ENCODE results near the gene BID.

Gene BID

DNA sequence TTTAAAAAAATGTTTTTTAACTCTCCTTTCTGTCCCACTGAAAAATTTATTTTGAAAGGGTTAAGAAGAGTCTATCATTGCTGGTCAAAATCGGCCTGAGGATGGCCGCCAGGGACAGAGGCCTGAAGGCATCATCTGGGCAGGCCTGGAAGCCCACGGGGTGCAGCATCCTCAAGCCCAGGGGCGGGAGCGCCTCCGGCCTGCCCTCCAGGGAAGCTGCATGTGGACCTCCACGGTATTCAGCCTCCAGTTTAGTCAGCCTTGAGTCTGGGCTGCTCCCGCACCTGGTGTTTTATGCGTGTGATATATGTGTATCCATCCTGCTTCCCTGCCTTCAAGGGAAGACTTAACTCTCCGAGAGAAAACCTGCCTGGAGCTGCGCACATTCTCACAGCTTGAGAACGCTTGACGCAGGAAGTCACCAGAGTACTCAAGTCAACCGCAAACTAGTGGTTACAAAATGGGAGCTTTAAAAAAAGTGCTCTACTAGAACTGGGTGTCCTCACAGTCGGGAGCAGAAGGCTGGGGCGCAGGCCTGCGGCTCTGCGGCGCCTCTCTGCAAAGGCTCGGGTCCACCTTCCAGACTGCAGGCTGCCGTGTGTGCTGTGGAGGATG lies 13.6 kb upstream of the BID start:
- TF ChIP-seq, protein P1, sequence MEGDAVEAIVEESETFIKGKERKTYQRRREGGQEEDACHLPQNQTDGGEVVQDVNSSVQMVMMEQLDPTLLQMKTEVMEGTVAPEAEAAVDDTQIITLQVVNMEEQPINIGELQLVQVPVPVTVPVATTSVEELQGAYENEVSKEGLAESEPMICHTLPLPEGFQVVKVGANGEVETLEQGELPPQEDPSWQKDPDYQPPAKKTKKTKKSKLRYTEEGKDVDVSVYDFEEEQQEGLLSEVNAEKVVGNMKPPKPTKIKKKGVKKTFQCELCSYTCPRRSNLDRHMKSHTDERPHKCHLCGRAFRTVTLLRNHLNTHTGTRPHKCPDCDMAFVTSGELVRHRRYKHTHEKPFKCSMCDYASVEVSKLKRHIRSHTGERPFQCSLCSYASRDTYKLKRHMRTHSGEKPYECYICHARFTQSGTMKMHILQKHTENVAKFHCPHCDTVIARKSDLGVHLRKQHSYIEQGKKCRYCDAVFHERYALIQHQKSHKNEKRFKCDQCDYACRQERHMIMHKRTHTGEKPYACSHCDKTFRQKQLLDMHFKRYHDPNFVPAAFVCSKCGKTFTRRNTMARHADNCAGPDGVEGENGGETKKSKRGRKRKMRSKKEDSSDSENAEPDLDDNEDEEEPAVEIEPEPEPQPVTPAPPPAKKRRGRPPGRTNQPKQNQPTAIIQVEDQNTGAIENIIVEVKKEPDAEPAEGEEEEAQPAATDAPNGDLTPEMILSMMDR (IDR thresholded peaks at IDR 0.05; ENCODE audit: insufficient read depth, low read depth, low read length, missing control alignments) = no peak
- no peak overlapping the region for H3K4me3 ChIP-seq (ENCODE audit: low read length)
- DNase-seq (ENCODE audit: low read depth) = no peak

DNA sequence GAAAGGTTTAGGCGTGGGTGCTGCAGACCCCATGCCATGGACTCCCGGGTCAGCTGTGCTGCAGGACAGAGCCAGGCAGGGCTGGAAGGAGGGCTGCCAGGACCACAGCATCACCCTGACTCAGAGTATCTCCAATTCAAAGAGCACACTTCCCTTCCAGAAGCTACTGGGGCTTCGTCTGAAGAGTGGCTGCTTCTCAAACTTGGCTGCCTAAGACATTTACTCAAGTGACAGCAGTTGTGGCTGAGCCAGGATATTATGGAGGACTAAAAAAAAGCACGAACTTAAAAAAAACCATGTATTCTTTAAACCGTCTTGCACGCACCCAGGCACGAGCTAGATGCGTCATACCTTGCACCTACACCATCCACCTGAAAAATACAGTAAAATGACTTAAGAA lies 13.0 kb upstream of the BID start:
- no peak for DNase-seq (ENCODE audit: low read depth)
- H3K4me3 ChIP-seq (ENCODE audit: low read length) = no peak overlapping the region
- TF ChIP-seq, protein P1 (IDR thresholded peaks at IDR 0.05; ENCODE audit: insufficient read depth, low read depth, low read length, missing control alignments) = no peak

DNA sequence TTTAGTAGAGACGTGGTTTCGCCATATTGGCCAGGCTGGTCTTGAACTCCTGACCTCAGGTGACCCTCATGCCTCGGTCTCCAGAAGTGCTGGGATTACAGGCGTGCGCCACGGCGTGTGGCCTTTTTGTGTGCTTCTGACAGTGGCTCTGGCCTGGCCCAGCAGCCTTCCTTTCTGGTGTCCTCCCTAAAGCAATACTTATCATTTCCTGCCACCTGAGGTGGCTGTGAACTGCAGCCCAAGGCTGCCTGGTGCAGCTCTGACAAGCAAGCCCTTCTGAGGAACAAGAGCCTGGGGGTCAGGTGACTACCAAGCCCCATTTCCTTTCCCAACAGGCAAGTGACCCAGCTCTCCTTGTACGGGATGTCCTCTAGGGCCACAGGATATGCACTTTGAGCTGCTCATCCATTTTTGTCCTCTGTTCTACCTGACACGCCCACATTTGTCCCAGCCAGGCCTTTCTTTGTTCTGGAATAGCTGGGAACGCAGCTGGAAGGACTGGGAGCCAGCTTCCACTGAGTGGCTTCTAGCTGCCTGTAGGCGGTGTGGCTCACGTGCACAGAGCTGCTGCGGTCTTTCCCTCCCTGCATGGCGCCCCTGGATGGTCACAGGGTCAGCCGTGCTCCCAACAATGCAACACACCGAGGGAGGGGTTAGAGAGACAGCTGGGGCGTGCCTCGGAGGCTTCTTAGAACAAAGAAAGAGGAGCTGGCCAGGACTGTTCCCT lies 12.3 kb upstream of the BID start:
- peak; percentile 15 for DNase-seq (ENCODE audit: low read depth)
- H3K4me3 ChIP-seq (ENCODE audit: low read length) = no peak overlapping the region
- TF ChIP-seq, protein P1 (IDR thresholded peaks at IDR 0.05; ENCODE audit: insufficient read depth, low read depth, low read length, missing control alignments) = peak; percentile 18

DNA sequence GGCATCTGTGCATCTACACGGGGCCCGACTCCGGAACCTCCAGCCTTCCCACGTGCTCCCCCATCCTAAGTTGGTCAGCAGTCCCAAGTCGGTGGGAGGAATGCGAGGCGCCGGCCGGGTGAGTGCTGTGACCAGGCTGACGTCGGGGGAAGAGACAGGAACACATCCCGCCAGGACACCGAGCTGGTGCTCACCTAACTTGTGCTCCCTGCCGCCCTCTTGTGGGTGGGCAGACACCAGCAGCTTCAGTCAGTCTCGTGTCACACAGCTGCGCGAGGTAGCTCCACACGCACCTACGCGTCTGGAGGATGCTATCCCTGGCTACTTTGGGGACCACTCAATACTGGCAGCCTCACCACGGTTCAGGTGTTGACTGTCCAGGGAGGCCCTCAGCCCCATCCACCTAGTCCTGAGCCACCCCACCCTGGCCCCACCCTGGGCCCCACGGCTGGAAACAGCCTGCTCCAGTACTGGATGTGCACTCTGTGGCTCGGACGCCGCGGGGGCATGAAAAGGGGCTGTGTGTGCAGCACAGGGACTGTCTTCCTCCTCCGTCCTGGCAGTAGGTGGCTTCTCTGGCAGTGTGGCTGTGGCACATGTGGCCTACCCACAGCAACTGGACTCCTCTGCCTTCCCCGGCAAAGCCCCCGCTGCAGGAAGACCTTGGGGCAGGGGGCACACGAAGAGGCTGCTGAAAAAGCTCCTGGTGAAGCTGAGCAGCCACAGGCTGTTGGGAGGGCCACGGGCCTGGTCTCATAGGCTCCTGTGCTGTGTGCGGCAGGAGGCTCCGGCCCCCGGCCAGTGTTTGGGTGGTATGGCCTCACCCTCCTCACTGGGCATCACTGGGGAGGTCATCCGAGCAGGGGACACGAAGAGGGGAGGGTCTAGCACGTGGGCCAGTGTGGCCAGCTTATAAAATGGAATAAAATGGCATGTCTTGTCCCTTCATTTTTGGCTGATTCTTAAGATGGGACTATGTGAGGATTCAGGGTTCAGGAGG lies 11.2 kb upstream of the BID start:
- peak; percentile 68 for DNase-seq (ENCODE audit: low read depth)
- TF ChIP-seq, protein P1 (IDR thresholded peaks at IDR 0.05; ENCODE audit: insufficient read depth, low read depth, low read length, missing control alignments) = peak; percentile 73
- no peak overlapping the region for H3K4me3 ChIP-seq (ENCODE audit: low read length)

DNA sequence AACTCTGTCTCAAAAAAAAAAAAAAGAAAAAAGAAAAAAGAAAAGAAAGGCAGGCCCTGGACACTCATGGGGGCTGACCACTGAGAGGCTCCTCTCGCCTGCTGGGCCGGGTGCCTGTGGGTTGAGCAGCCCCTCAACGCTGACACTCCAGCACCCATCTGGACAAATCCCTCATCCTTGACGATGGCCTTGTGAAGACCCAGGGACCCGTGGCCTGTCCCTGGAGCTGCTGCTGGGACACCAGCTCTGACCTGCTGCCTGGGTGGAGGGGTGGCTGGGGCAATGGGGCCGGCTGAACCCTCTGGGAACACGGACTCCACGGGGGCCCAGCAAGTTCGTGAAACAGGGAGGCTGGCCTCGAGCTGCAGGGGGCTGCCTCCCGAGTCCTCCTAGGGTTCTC lies 10.5 kb upstream of the BID start:
- TF ChIP-seq, protein P1 (IDR thresholded peaks at IDR 0.05; ENCODE audit: insufficient read depth, low read depth, low read length, missing control alignments) = no peak
- DNase-seq (ENCODE audit: low read depth) = no peak
- no peak overlapping the region for H3K4me3 ChIP-seq (ENCODE audit: low read length)

DNA sequence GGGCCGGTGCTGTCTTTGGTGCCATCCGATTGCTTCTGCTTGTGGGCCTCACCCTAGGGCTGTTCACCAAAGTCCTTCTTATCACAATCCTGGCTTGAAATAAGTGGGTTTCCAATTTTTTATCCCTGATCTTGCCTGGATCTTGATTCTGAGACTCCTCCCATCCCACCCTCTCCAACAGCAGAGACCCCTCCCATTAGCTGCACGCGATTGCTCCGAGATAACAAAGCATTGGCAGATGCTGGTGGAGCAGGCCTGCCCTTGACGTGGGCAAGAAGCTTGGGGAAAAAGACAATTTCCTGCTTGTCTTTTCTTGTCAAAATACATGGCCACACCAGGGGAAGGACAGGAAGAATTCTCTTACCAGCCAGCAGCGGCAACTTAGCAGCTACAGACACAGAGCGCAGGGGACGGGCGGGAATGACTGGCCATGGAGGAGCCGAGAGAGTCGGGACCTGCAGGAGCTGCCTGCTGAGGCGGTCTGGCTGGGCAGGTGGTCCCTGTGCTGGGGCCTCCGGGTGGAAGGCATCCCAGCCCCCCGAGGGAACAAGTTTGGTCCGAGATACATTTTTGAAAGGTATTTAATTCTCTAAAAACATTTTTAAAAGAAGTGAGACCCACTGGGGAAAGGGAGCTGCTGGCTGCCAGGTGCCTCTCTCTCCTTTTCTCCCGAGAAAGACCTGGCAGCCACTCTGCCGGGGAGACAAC lies 9.7 kb upstream of the BID start:
- H3K4me3 ChIP-seq (ENCODE audit: low read length) = no peak overlapping the region
- DNase-seq (ENCODE audit: low read depth) = no peak
- TF ChIP-seq, protein P1 (IDR thresholded peaks at IDR 0.05; ENCODE audit: insufficient read depth, low read depth, low read length, missing control alignments) = no peak
